Subcutaneous abdominal adipose tissue (tissue), 5 donors: Measurements from ENCODE around the gene ANKFN1.

ENCODE experiments used
- H3K27ac ChIP-seq: one replicate; pipeline ENCODE4 v1.7.0; 2013; ENCODE audit warnings: low read depth, mild to moderate bottlenecking, inconsistent platforms, low read length, moderate library complexity
- H3K27me3 ChIP-seq, 5 donors: one replicate each; pipeline ENCODE4 v1.7.0; 2013; ENCODE audit warnings: low read length in 5 of 5, inconsistent platforms in 1 of 5; ENCODE audit not compliant: control insufficient read depth in 5 of 5, insufficient read depth in 4 of 5
- H3K36me3 ChIP-seq, 5 donors: one replicate each; pipeline ENCODE4 v1.7.0; 2013; ENCODE audit warnings: low read length in 5 of 5; ENCODE audit not compliant: control insufficient read depth in 5 of 5, insufficient read depth in 5 of 5
- H3K4me1 ChIP-seq, 5 donors: one replicate each; pipeline ENCODE4 v1.7.0; 2013; ENCODE audit warnings: low read length in 5 of 5, mild to moderate bottlenecking in 3 of 5, moderate library complexity in 1 of 5; ENCODE audit not compliant: control insufficient read depth in 5 of 5, insufficient read depth in 5 of 5
- H3K4me3 ChIP-seq, 5 donors: one replicate each; pipeline ENCODE4 v1.7.0; 2013; ENCODE audit warnings: low read length in 5 of 5, low read depth in 1 of 5
- H3K9ac ChIP-seq, 5 donors: one replicate each; pipeline ENCODE4 v1.7.0; 2013; ENCODE audit warnings: low read length in 5 of 5, mild to moderate bottlenecking in 4 of 5, moderate library complexity in 3 of 5
- H3K9me3 ChIP-seq, 5 donors: one replicate each; pipeline ENCODE4 v1.7.0; 2013; ENCODE audit warnings: low read length in 5 of 5; ENCODE audit not compliant: control insufficient read depth in 5 of 5
- donor health status: healthy.
- donor health status: healthy.
- donor health status: healthy.
- donor health status: healthy.
- donor health status: healthy.

The ANKFN1 gene

DNA sequence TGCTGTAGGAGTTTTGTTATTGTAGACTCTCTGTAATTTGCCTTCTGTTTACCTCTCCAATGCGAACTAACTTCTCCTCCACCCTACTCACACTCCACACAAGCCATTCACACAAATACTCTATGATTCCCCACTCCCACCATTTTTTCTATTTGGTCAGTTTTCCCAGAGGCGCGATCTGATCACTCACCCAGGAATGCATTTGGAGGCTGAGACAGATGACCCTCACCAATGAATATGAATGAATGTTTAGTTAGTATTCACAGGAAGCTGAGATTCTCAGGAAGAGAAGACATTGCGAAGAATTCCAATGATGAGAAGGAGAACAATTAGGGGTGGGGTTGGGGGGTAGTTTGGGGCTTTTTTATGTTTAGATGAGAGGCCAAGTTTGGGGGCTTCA, 10.5 kb upstream of the ANKFN1 start:
- Histone ChIP-seq H3K27ac (no peak overlapping the region), H3K4me3 (no peak overlapping the region), H3K9me3 (no peaks in the 10 kb centered on the region), H3K36me3 (no peaks in the 10 kb centered on the region), H3K27me3 (no peaks in the 10 kb centered on the region), H3K4me1 (no peaks in the 10 kb centered on the region), H3K9ac (no peak overlapping the region)

DNA sequence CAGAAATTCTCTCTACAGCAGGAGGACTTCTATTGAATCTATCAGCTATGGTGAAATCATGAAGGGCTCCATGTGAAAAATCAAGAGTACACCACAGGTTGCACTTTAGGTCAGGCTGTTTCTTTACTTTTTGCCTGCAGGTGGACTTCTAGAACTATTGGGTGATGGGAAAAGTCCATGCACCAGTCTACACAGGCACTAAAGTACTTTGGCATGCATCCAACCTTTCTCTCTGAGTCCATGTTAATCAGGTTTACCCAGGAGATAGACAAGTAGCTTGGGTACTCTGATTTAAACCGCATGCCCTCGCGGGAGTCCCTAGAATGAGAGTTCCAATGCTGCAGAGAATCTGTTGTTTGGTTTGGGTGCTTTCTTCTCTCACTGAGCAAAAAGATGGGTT, 9.1 kb upstream of the ANKFN1 start:
- Histone ChIP-seq H3K4me3 (no peak overlapping the region), H3K27me3 (no peaks in the 10 kb centered on the region), H3K4me1 (no peaks in the 10 kb centered on the region), H3K27ac (no peak overlapping the region), H3K9ac (no peak overlapping the region), H3K36me3 (no peaks in the 10 kb centered on the region), H3K9me3 (no peaks in the 10 kb centered on the region)

DNA sequence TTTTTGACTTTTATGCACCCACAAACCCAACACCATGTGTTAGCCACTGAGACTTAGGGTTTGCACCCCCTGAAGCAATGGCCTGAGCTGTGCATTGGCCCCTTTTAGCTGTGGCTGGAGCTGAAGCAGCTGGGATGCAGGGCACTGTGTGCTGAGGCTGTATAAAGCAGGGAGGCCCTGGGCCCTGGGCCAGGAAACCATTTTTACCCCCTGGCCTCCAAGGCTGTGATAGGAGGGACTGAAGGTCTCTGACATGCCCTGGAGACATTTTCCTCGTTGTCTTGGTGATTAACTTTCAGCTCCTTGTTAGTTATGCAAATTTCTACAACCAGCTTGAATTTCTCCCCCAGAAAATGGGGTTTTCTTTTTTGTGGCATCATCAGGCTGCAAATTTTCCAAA, 6.7 kb upstream of the ANKFN1 start:
- Histone ChIP-seq H3K9ac (no peak overlapping the region), H3K36me3 (no peaks in the 10 kb centered on the region), H3K4me1 (no peaks in the 10 kb centered on the region), H3K27me3 (no peaks in the 10 kb centered on the region), H3K4me3 (no peak overlapping the region), H3K27ac (no peak overlapping the region), H3K9me3 (no peaks in the 10 kb centered on the region)

DNA sequence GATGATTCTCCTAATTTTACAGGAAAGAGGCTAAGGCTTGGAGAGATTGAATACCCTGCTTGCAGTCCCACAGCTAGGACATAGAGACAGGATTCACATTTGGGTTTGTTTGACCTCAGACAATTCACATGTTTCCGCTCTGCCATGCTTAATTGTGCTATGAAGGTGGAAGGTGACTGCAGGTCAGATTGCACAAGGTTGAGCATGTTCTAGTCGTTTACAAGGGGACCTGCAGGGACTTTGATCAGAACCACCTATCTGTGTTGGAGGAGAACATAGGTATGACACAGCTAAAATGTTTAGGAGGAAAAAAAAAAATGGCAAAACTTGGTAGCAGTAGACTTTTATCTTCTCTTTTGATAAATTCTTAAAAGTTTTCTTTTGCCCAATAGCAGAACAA, 4.9 kb upstream of the ANKFN1 start:
- H3K27ac ChIP-seq, result no peak overlapping the region
- no peak overlapping the region for H3K4me3 ChIP-seq
- no peaks in the 10 kb centered on the region for H3K9me3 ChIP-seq
- no peaks in the 10 kb centered on the region for H3K27me3 ChIP-seq
- no peaks in the 10 kb centered on the region for H3K4me1 ChIP-seq
- H3K9ac ChIP-seq, result no peak overlapping the region
- no peaks in the 10 kb centered on the region for H3K36me3 ChIP-seq

DNA sequence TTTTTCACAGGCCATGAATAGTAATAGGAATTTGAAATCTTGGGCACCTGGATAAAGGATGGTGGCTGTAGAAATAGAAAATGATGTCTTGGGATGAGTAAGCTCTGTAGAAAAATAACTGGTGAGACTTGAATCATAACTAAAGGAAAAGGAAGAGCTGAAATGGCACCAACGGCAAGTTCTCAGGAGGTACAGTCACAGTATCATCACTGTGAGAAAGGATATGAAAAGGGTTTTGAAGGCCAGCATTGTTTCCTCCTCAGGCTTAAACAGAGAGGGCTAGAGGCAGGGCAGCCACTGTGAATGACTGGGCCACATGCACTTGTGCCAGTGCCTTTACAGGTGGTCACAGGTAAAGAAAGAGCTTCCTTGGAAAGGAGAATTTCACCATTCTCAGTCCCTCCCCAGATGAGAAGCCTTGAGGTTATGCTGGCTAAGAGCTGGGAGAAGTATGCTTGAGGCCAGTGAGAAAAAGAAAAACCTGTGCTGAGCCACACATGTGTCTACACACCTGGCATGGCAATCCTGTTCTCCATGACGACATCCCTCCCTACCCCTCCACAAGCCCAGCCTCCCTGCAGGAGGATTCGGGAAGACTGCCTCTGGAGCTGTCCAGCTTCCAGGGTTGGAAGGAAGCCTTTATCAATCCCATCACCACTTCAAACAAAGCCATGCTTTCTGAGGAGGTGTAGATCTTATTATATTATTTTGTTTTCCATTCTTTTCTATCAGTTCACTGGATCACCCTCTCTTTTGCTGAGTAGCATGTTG, 3.8 kb upstream of the ANKFN1 start:
- Histone ChIP-seq H3K4me1 (no peaks in the 10 kb centered on the region), H3K9ac (no peak overlapping the region), H3K27me3 (no peaks in the 10 kb centered on the region)

DNA sequence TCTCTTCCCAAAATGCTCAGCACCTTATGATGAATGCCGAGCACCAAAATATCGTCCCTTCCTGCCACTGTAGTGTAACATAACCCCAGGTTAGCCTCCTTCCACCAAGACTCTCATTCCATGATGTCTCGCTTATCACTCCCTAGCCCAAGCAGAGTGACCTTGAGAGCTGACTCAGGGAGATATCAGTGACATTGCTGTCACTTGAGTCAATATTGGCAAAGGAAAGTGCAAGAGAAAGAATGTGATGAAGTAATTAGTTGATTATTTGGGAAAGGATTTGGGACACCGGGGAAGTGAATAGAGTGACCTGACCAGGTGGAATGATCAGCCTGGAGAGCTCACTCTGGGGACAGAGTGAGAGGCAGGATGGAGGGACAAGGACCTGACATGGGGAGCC, 2.6 kb upstream of the ANKFN1 start:
- Histone ChIP-seq H3K4me1 (no peaks in the 10 kb centered on the region), H3K4me3 (no peak overlapping the region), H3K36me3 (no peaks in the 10 kb centered on the region), H3K27ac (no peak overlapping the region), H3K9me3 (no peaks in the 10 kb centered on the region), H3K27me3 (no peaks in the 10 kb centered on the region), H3K9ac (no peak overlapping the region)

More for the DNA sequence above, 3.8 kb upstream of the ANKFN1 start:
- Histone ChIP-seq H3K36me3 (no peaks in the 10 kb centered on the region), H3K9me3 (no peaks in the 10 kb centered on the region), H3K4me3 (no peak overlapping the region), H3K27ac (no peak overlapping the region)

DNA sequence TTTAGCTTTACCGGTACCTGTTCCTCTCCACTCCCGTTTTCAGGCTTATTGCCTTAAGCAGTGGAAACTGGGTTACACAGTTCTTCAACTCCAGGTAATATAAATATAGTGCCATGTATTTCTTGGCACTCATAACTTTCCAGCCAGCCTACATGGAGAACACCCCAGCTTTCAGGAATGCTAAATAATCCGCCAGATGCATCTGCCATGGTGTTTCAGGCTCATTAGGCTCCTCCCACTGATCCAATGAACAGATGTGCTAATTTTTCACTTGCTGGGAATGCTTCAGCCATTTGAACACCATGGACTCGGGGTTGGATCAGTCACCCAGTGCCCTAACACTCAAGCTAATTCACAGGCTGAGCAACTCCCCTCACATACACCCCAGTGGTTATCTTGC, 4.6 kb downstream of the ANKFN1 start:
- Histone ChIP-seq H3K27ac (no peak overlapping the region), H3K27me3 (peaks cover 0 to 3% (median 0%) of the 10 kb centered on the region in 5 donors), H3K36me3 (no peaks in the 10 kb centered on the region), H3K9me3 (no peaks in the 10 kb centered on the region), H3K4me1 (peaks cover 0 to 3% (median 0%) of the 10 kb centered on the region in 5 donors), H3K4me3 (no peak overlapping the region), H3K9ac (no peak overlapping the region)

DNA sequence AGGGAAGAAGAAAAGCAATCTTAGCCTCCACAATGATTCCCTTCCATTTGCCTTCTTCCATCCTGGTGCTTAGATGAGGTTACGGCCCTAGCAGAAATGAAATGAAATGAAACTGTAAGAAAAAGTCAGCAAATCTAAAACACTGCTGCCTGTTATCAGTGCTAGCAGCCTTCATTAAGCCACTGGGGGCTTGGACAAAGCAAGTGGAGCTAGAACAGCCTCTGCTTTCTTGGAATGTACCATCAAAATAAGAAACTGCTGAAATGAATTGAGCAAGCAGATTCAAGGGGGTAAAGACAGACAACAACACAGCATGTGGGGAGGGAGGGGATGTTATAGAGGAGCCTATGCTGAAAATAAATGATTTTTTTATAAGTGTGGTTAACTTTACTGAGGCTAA, 5.1 kb downstream of the ANKFN1 start:
- peaks cover 0 to 3% (median 0%) of the 10 kb centered on the region in 5 donors for H3K27me3 ChIP-seq
- H3K9ac ChIP-seq, result no peak overlapping the region
- H3K4me3 ChIP-seq, result no peak overlapping the region
- no peak overlapping the region for H3K27ac ChIP-seq
- no peaks in the 10 kb centered on the region for H3K36me3 ChIP-seq
- no peaks in the 10 kb centered on the region for H3K9me3 ChIP-seq
- H3K4me1 ChIP-seq, result peaks cover 0 to 3% (median 0%) of the 10 kb centered on the region in 5 donors

DNA sequence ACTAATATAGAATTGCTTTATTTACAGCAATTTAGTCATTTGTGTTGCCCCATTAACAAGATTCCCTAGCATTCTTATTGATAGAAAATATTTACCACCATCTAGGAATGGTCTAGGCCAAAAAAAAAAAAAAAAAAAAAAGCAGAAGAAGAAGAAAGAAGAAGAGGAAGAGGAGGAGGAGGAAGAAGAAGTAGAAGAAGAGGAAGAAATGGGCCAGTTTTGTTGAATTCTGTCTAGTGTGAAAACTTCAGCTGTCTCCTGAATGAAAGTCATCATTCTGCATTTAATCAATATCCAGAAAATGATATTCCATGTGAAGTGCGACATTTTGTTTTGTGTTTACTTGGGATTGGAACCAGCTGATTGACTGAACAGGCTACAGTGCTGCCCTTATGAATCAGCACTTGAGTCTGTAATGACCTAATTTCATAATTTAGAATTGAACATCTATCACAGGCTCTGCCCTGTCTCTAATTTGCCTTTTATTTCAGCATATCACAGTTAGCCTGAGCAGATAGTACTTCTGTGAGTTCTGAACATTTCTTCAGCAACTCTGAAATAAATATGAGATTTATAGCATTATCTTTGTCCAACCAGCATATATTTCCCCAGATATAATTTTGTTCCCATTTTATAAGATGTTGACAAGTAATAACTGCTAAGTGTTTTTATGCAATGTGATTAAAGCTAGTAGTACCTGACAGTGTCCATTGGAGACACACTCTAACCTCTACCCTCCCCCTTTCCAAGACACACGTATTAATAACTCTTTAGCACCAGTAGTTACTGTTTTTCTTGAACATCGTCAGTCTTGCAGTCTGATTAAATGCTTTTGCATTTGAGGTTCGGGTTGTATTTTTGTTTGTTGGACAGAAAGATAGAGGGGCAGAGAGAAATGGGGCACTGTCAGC, 5.9 kb downstream of the ANKFN1 start:
- H3K27me3 ChIP-seq, result peaks cover 0 to 3% (median 0%) of the 10 kb centered on the region in 5 donors

DNA sequence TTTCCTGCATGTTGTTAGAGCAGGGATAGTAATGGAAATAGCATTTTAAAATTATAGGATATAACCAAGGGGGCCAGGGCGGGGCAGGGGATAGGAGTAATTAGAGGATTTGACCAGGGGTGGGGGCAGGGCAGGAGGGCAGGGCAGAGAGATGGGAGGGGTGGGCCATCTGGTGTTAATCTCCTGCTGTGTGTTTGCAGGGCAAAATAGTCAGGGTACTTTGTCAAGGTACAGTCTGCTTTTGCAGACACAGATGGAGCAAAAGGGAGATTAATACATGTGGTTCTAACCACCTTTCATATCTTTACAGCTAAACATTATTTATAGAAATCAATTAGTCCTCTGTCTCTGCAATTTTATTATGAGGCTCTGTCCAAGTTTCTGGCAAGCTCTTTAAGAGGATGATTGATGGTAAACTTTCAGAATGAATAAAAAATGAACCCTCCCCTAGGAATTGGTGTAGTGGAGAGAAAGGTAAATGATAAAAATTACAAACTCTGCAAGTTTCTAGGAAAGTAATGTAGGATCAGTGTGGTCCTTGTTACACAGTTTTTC, 6.6 kb downstream of the ANKFN1 start:
- Histone ChIP-seq H3K9ac (no peak overlapping the region), H3K4me3 (no peak overlapping the region), H3K27ac (no peak overlapping the region), H3K27me3 (peaks cover 0 to 3% (median 0%) of the 10 kb centered on the region in 5 donors), H3K4me1 (peaks cover 0 to 3% (median 0%) of the 10 kb centered on the region in 5 donors), H3K36me3 (no peaks in the 10 kb centered on the region), H3K9me3 (no peaks in the 10 kb centered on the region)

More for the DNA sequence above, 5.9 kb downstream of the ANKFN1 start:
- H3K4me1 ChIP-seq, result peaks cover 0 to 3% (median 0%) of the 10 kb centered on the region in 5 donors
- H3K36me3 ChIP-seq, result no peaks in the 10 kb centered on the region
- H3K9ac ChIP-seq, result no peak overlapping the region
- H3K9me3 ChIP-seq, result no peaks in the 10 kb centered on the region
- H3K4me3 ChIP-seq, result no peak overlapping the region
- no peak overlapping the region for H3K27ac ChIP-seq
